HEK293T (cell line): ENCODE data around the gene SEMA3A.

ENCODE experiments used
- BHLHE40 ChIP-seq: fragments of 450-650 bp; IDR thresholded peaks from 2 replicates; pipeline ENCODE4 v1.6.1; 2016; ENCODE audit warnings: mild to moderate bottlenecking, moderate library complexity, borderline replicate concordance
- FOXA1 ChIP-seq: fragments of 450-650 bp; IDR thresholded peaks from 2 replicates; pipeline ENCODE4 v1.6.1; 2016; ENCODE audit warnings: mild to moderate bottlenecking
- FOXK2 ChIP-seq: fragments of 450-650 bp; IDR thresholded peaks from 2 replicates; pipeline ENCODE4 v1.6.1; 2016; ENCODE audit warnings: mild to moderate bottlenecking
- HDGF ChIP-seq: fragments of 450-650 bp; IDR thresholded peaks from 2 replicates; pipeline ENCODE4 v1.6.1; 2017; ENCODE audit warnings: antibody characterized with exemption, borderline replicate concordance
- LEF1 ChIP-seq: fragments of 450-650 bp; IDR thresholded peaks from 2 replicates; pipeline ENCODE4 v1.6.1; 2017; ENCODE audit warnings: mild to moderate bottlenecking, borderline replicate concordance
- SP1 ChIP-seq: fragments of 450-650 bp; IDR thresholded peaks from 2 replicates; pipeline ENCODE4 v1.6.1; 2017

DNA sequence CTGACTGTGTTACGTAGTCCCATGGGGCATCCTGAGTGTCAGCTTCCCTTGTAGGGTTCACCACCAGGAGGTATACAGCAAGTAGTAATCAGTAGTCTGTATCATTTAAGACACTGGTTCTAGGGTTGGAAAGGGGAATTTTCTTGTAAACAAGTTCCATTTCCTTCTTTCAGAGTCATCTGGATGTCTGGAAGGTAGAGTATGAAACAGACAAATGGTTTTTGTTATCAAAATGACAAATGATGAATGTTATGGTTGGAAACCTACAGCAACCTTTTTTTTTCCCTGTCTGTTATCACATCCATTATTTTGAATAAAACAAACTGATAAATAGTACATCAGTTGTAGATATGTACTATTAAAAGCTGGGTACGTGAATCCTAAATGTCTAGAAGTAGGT is 19.1 kb downstream of the SEMA3A start:
- TF ChIP-seq BHLHE40: no peak
- TF ChIP-seq SP1: no peak
- TF ChIP-seq HDGF: no peak
- TF ChIP-seq LEF1: no peak
- TF ChIP-seq FOXA1: no peak
- no peak for TF ChIP-seq FOXK2
